ENCODE measurements around the gene HAVCR1.
"Not testable (repeated sequence)": the region's sequence is repeated elsewhere in the genome, so short reads cannot be mapped to it uniquely, and the experiment has no call there.

Gene HAVCR1

GRCh38 chr5:157030692-157031091 is 28.2 kb downstream of the HAVCR1 start:
- ATAC-seq (peak; percentile 62), DNase-seq (no peak)
- Mint-ChIP-seq H3K4me1 (peaks cover 52% of the 10 kb centered on the region), H3K27me3 (no peaks in the 10 kb centered on the region), H3K4me3 (no peak overlapping the region), H3K9me3 (no peaks in the 10 kb centered on the region), H3K27ac (peak overlapping the region in 1 of 2 donors; percentile 23)

- Mint-ChIP-seq H3K27me3 (no peaks in the 10 kb centered on the region), H3K27ac (no peak overlapping the region), H3K4me3 (peak overlapping the region; percentile 44 to 48), H3K4me1 (peaks cover 64% of the 10 kb centered on the region), H3K9me3 (peaks cover 0 to 9% of the 10 kb centered on the region in 2 donors)
- DNase-seq = no peak
- ATAC-seq = no peak
These were observed 29.5 kb downstream of the HAVCR1 start for GRCh38 chr5:157029457-157029856.

DNA sequence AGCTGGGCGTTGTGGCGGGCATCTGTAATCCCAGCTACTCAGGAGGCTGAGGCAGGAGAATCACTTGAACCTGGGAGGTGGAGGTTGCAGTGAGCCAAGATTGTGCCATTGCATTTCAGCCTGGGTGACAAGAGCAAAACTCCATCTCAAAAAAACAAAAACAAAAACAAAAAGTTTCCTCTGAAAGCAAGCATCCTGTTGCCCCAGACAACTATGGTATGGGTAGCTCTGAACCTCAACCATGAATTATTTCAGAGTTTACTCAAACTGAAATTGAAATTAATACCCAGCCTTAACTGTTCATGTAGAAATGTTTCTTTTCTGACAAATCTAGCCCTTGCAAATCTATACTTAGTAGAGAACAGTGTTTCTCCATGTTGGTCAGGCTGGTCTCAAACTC is 31.3 kb downstream of the HAVCR1 start:
- not testable (repeated sequence) for H3K27me3 Mint-ChIP-seq, H3K4me3 Mint-ChIP-seq, H3K9me3 Mint-ChIP-seq, DNase-seq
- peak; percentile 51 for ATAC-seq
- Mint-ChIP-seq H3K4me1 (peaks cover 77% of the 10 kb centered on the region), H3K27ac (peak overlapping the region in 1 of 2 donors; percentile 76)

- Mint-ChIP-seq H3K27ac (peak overlapping the region in 1 of 2 donors; percentile 76), H3K4me3 (no peak overlapping the region), H3K27me3 (no peaks in the 10 kb centered on the region), H3K4me1 (peaks cover 77% of the 10 kb centered on the region), H3K9me3 (peaks cover 0 to 9% of the 10 kb centered on the region in 2 donors)
- DNase-seq (no peak), ATAC-seq (no peak)
These were observed 32.0 kb downstream of the HAVCR1 start for GRCh38 chr5:157026789-157027424.

DNA sequence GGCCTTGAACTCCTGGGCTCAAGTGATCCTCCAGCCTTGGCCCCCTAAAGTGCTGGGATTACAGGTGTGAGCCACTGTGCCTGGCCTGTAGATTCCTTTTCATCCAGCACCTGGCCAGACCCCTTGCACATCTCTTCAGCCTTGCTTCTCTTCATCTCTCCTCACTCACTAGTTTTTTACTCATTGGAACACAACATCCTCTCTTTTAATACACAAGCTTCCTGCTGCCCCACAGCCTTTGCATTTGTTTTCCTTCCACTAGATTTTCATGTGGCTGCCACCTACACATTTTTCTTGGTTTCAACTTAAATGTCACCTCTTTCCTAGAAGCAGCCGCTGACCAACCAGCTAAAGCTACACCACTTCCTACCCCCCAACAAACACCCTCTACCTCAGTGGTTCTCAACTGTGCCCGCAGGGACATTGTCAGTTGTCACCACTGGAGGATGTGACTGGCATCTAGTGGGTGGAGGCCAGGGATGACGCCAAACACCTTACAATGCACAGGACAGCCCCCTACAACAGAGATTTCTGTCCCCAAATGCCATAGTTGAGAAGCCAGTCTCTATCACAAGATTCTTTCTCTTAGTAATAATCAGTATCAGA is 33.7 kb downstream of the HAVCR1 start:
- peaks cover 0 to 9% of the 10 kb centered on the region in 2 donors for H3K9me3 Mint-ChIP-seq
- H3K27me3 Mint-ChIP-seq = no peaks in the 10 kb centered on the region
- H3K27ac Mint-ChIP-seq = peak overlapping the region; percentile 72 to 94
- H3K4me1 Mint-ChIP-seq = peaks cover 77% of the 10 kb centered on the region
- ATAC-seq = peak; percentile 98
- H3K4me3 Mint-ChIP-seq = peak overlapping the region; percentile 45 to 69
- DNase-seq = peak; percentile 85 to 95

- H3K9me3 Mint-ChIP-seq = peaks cover 0 to 9% of the 10 kb centered on the region in 2 donors
- ATAC-seq (no peak), DNase-seq (no peak)
- H3K4me3 Mint-ChIP-seq = peak overlapping the region; percentile 42 to 69
- H3K4me1 Mint-ChIP-seq = peaks cover 72% of the 10 kb centered on the region
- H3K27ac Mint-ChIP-seq = peak overlapping the region; percentile 72 to 94
- H3K27me3 Mint-ChIP-seq = no peaks in the 10 kb centered on the region
These were observed 34.5 kb downstream of the HAVCR1 start for GRCh38 chr5:157024208-157024959.

GRCh38 chr5:157022024-157022423 is 36.9 kb downstream of the HAVCR1 start:
- Mint-ChIP-seq H3K4me1 (peaks cover 51% of the 10 kb centered on the region), H3K4me3 (no peak overlapping the region), H3K27ac (peak overlapping the region in 1 of 2 donors; percentile 43), H3K27me3 (no peaks in the 10 kb centered on the region), H3K9me3 (peaks cover 6 to 18% of the 10 kb centered on the region in 2 donors)
- no peak for DNase-seq
- no peak for ATAC-seq

DNA sequence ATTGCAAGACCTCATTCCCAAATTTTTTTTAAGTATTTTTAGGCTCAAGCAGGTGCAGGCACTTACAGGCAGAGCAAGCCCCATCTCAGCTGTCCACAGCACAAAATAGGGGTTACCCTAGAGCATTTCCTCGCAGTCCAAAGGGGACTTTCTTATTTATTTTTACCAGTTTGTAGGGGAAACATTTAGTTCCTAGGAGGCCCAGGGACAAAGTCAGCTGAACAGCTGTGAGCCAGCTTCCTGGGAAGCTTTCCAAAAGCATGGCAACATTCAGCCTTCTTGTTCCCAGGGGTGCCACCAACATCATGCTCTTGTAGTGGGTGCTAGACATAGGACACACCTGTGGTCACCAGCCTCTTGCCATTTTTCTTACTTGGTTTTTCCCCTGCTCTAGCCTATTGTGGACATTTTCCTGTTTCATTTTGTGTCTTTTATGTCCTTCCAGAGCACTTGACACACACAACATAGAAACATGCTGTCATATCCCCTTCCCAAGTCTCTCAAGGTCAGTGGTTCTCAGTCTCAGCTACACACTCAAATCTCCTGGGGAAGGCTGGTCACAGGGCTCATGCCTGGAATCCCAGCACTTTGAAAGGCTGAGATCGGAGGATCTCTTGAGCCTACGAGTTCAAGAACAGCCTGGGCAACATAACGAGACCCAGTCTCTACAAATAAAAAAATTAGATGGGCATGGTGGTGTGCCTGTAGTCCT is 38.2 kb downstream of the HAVCR1 start:
- no peak overlapping the region for H3K4me3 Mint-ChIP-seq
- ATAC-seq = no peak
- no peak overlapping the region for H3K27ac Mint-ChIP-seq
- DNase-seq = no peak
- H3K9me3 Mint-ChIP-seq = peaks cover 6 to 18% of the 10 kb centered on the region in 2 donors
- H3K27me3 Mint-ChIP-seq = no peaks in the 10 kb centered on the region
- H3K4me1 Mint-ChIP-seq = peaks cover 39% of the 10 kb centered on the region

GRCh38 chr5:157020002-157020401 is 38.9 kb downstream of the HAVCR1 start:
- no peak overlapping the region for H3K4me3 Mint-ChIP-seq
- no peaks in the 10 kb centered on the region for H3K27me3 Mint-ChIP-seq
- H3K27ac Mint-ChIP-seq = no peak overlapping the region
- peaks cover 32% of the 10 kb centered on the region for H3K4me1 Mint-ChIP-seq
- ATAC-seq (no peak), DNase-seq (no peak)
- peaks cover 6 to 15% of the 10 kb centered on the region in 2 donors for H3K9me3 Mint-ChIP-seq

- peaks cover 19 to 28% of the 10 kb centered on the region in 2 donors for H3K9me3 Mint-ChIP-seq
These were observed 44.8 kb downstream of the HAVCR1 start for GRCh38 chr5:157014143-157014542.

GRCh38 chr5:157006262-157006661 is 52.7 kb downstream of the HAVCR1 start:
- peaks cover 26% of the 10 kb centered on the region for H3K4me1 Mint-ChIP-seq
- no peak overlapping the region for H3K4me3 Mint-ChIP-seq
- ATAC-seq (no peak), DNase-seq (no peak)
- H3K9me3 Mint-ChIP-seq = peaks cover 10 to 16% of the 10 kb centered on the region in 2 donors
- no peaks in the 10 kb centered on the region for H3K27me3 Mint-ChIP-seq
- no peak overlapping the region for H3K27ac Mint-ChIP-seq

More at GRCh38 chr5:157014143-157014542, 44.8 kb downstream of the HAVCR1 start:
- not testable (repeated sequence) for H3K4me3 Mint-ChIP-seq, H3K27ac Mint-ChIP-seq, ATAC-seq, H3K27me3 Mint-ChIP-seq, H3K4me1 Mint-ChIP-seq, DNase-seq

- DNase-seq (peak; percentile 24 to 38), ATAC-seq (peak; percentile 100)
- Mint-ChIP-seq H3K9me3 (peaks cover 14 to 22% of the 10 kb centered on the region in 2 donors), H3K27me3 (no peaks in the 10 kb centered on the region), H3K4me3 (peak overlapping the region; percentile 25 to 49), H3K4me1 (peaks cover 26% of the 10 kb centered on the region), H3K27ac (peak overlapping the region in 1 of 2 donors; percentile 81)
These were observed 53.9 kb downstream of the HAVCR1 start for GRCh38 chr5:157004893-157005551.

- DNase-seq (no peak), ATAC-seq (no peak)
- H3K27me3 Mint-ChIP-seq = no peaks in the 10 kb centered on the region
- peaks cover 6 to 11% of the 10 kb centered on the region in 2 donors for H3K9me3 Mint-ChIP-seq
- H3K4me3 Mint-ChIP-seq = no peak overlapping the region
- H3K27ac Mint-ChIP-seq = no peak overlapping the region
- peaks cover 16% of the 10 kb centered on the region for H3K4me1 Mint-ChIP-seq
These were observed 67.2 kb downstream of the HAVCR1 start for GRCh38 chr5:156991714-156992113.

DNA sequence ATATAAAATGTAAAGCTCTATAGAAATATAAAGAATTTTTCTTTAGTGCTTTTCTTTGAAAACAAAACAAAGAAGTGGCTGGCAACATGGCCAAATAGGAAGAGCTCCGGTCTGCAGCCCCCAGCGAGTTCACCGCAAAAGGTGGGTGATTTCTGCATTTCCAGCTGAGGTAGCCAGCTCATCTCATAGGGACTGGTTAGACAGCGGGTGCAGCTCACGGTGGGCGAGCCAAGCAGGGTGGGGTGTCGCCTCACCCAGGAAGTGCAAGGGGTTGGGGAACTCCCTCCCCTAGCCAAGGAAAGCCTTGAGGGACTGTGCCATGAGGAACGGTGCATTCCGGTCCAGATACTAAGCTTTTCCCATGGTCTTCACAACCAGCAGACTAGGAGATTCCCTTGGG is 74.9 kb downstream of the HAVCR1 start:
- Mint-ChIP-seq H3K4me1 (peaks cover 10% of the 10 kb centered on the region), H3K4me3 (no peak overlapping the region), H3K9me3 (peaks cover 12 to 24% of the 10 kb centered on the region in 2 donors), H3K27ac (peak overlapping the region in 1 of 2 donors; percentile 21), H3K27me3 (peaks cover 6% of the 10 kb centered on the region)
- DNase-seq = no peak
- ATAC-seq = no peak

DNA sequence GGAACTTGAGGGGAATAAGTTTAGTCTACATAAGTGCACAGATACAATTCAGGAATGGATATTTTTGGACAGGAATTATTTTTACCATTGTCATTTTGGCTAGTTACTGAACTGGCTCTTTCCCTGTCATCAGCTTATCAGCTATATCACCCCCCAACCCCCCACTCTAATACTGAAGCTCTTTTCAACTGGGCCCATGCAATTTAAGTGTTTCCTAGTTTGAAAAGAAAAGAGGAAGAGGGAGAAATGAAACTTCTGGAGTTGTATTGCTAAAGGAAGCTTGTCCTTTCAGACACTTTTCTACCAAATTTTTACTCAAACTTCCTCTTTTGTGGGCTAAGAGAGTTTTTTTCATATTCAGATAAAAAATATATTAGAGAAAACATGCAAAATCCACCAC is 77.4 kb downstream of the HAVCR1 start:
- H3K4me3 Mint-ChIP-seq = no peak overlapping the region
- peaks cover 6% of the 10 kb centered on the region for H3K27me3 Mint-ChIP-seq
- peaks cover 7 to 11% of the 10 kb centered on the region in 2 donors for H3K9me3 Mint-ChIP-seq
- no peak for ATAC-seq
- H3K4me1 Mint-ChIP-seq = no peaks in the 10 kb centered on the region
- DNase-seq = no peak
- no peak overlapping the region for H3K27ac Mint-ChIP-seq

All from stimulated activated naive CD8-positive, alpha-beta T cell treated with anti-CD3 and anti-CD28 coated beads, Interleukin-15, amount 100 ng/mL, for 72 hours (primary cell).